IMR-90 (cell line): ENCODE measurements around the gene ECHS1. TPM values are rescaled to one million over a fixed set of nuclear protein-coding genes. Genes with fewer than 3 reads are reported as not detected.

ENCODE experiments used
- ATAC-seq: fragments of 200-7000 bp; cut with Tn5 transposase; 2 replicates; pipeline ENCODE4 v1.9.1; 2020; ENCODE audit warnings: low read depth, mild to moderate bottlenecking, moderate library complexity
- BruUV-seq: library from RNA; stranded (reverse); fragments of 400-500 nt; replicated peaks from 2 replicates; lab custom pipeline; 2021; lab: Mats Ljungman, UMichigan
- CTCF ChIA-PET: fragments of 300-600 bp; formaldehyde crosslinking; extraction: SDS; loops from one replicate; lab custom pipeline; 2021; ENCODE audit warnings: antibody characterized with exemption; lab: Yijun Ruan, JAX
- POLR2A ChIA-PET: fragments of 300-600 bp; sonication (Branson Sonifier 250); formaldehyde crosslinking; loops from one replicate; lab custom pipeline; 2022; ENCODE audit warnings: antibody characterized with exemption; ENCODE audit not compliant: unreplicated experiment; lab: Charles Lee
- DNase-seq: peaks from one replicate; pipeline ENCODE4 v3.0.0; 2013
- H2AFZ ChIP-seq: replicated peaks from 2 replicates; pipeline ENCODE3; 2013; ENCODE audit warnings: low read length, mild to moderate bottlenecking; ENCODE audit not compliant: poor library complexity
- H2AK5ac ChIP-seq: 2 replicates; pipeline ENCODE4 v1.6.1; 2013; ENCODE audit warnings: low read depth, low read length, inconsistent platforms
- H2AK9ac ChIP-seq: replicated peaks from 2 replicates; pipeline ENCODE3; 2013; ENCODE audit warnings: mild to moderate bottlenecking, low read depth, low read length, moderate library complexity; ENCODE audit not compliant: poor library complexity
- H2BK120ac ChIP-seq: 2 replicates; pipeline ENCODE4 v1.6.1; 2013; ENCODE audit warnings: low read depth, low read length, inconsistent platforms
- H2BK15ac ChIP-seq: 3 replicates; pipeline ENCODE4 v1.6.1; 2013; ENCODE audit warnings: low read depth, low read length, inconsistent platforms
- H2BK20ac ChIP-seq: 2 replicates; pipeline ENCODE4 v1.6.1; 2013; ENCODE audit warnings: low read depth, mild to moderate bottlenecking, inconsistent platforms, low read length, moderate library complexity
- H2BK5ac ChIP-seq: 2 replicates; pipeline ENCODE4 v1.6.1; 2013; ENCODE audit warnings: mild to moderate bottlenecking, low read depth, low read length, inconsistent platforms; ENCODE audit not compliant: poor library complexity, severe bottlenecking
- H3K14ac ChIP-seq: replicated peaks from 2 replicates; pipeline ENCODE4 v1.6.1; 2013; ENCODE audit warnings: low read depth, low read length, inconsistent platforms
- H3K18ac ChIP-seq: 2 replicates; pipeline ENCODE4 v1.6.1; 2013; ENCODE audit warnings: low read depth, low read length, control low read depth
- H3K23ac ChIP-seq: 2 replicates; pipeline ENCODE4 v1.6.1; 2013; ENCODE audit warnings: low read depth, low read length, inconsistent platforms
- H3K27ac ChIP-seq: 2 replicates; pipeline ENCODE4 v1.5.1; 2013; ENCODE audit warnings: mild to moderate bottlenecking, control low read depth, low read length; ENCODE audit not compliant: insufficient read depth
- H3K27me3 ChIP-seq: 2 replicates; pipeline ENCODE4 v1.6.1; 2013; ENCODE audit warnings: low read length; ENCODE audit not compliant: control insufficient read depth, insufficient read depth
- H3K36me3 ChIP-seq: 2 replicates; pipeline ENCODE4 v1.6.1; 2013; ENCODE audit warnings: low read length, mixed read lengths; ENCODE audit not compliant: control insufficient read depth, insufficient read depth
- H3K4ac ChIP-seq: 2 replicates; pipeline ENCODE4 v1.6.1; 2013; ENCODE audit warnings: low read depth, low read length, inconsistent platforms
- H3K4me1 ChIP-seq: 2 replicates; pipeline ENCODE4 v1.6.1; 2013; ENCODE audit warnings: low read length, mixed read lengths; ENCODE audit not compliant: control insufficient read depth, insufficient read depth
- H3K4me2 ChIP-seq: 2 replicates; pipeline ENCODE4 v1.6.1; 2013; ENCODE audit warnings: low read depth, mild to moderate bottlenecking, control low read depth, low read length, moderate library complexity
- H3K4me3 ChIP-seq: 2 replicates; pipeline ENCODE4 v1.5.1; 2013; ENCODE audit warnings: low read depth, mild to moderate bottlenecking, control low read depth, low read length, moderate library complexity; ENCODE audit not compliant: insufficient read depth
- H3K56ac ChIP-seq: 2 replicates; pipeline ENCODE4 v1.6.1; 2013; ENCODE audit warnings: low read length, inconsistent platforms; ENCODE audit not compliant: insufficient read depth; ENCODE audit errors: extremely low read depth
- H3K79me1 ChIP-seq, 2 experiments: 2 replicates each; pipeline ENCODE4 v1.6.1; 2013; ENCODE audit warnings: low read length in 2 of 2, inconsistent platforms in 1 of 2, low read depth in 1 of 2
- H3K9ac ChIP-seq: 2 replicates; pipeline ENCODE4 v1.6.1; 2013; ENCODE audit warnings: low read depth, low read length, control low read depth
- H3K9me1 ChIP-seq: 2 replicates; pipeline ENCODE4 v1.6.1; 2013; ENCODE audit warnings: low read length, inconsistent platforms; ENCODE audit not compliant: insufficient read depth
- H3K9me3 ChIP-seq: 2 replicates; pipeline ENCODE4 v1.6.1; 2013; ENCODE audit warnings: low read length; ENCODE audit not compliant: control insufficient read depth, insufficient read depth
- H4K20me1 ChIP-seq: 2 replicates; pipeline ENCODE4 v1.6.1; 2013; ENCODE audit warnings: low read length, inconsistent platforms; ENCODE audit not compliant: insufficient read depth
- H4K5ac ChIP-seq: 2 replicates; pipeline ENCODE4 v1.6.1; 2013; ENCODE audit warnings: mild to moderate bottlenecking, low read depth, low read length, control low read depth
- H4K8ac ChIP-seq, 2 experiments: 2 replicates each; pipeline ENCODE4 v1.6.1; 2013; ENCODE audit warnings: low read depth in 2 of 2, low read length in 2 of 2, control low read depth in 1 of 2, inconsistent platforms in 1 of 2
- H4K91ac ChIP-seq: 2 replicates; pipeline ENCODE4 v1.6.1; 2013; ENCODE audit warnings: low read depth, low read length, inconsistent platforms; ENCODE audit not compliant: insufficient read depth
- BHLHE40 ChIP-seq: fragments of 150-350 bp; IDR thresholded peaks from 2 replicates; pipeline ENCODE4 v1.6.1; 2016; ENCODE audit warnings: mild to moderate bottlenecking, low read depth, low read length
- FOS ChIP-seq: fragments of 150-350 bp; IDR thresholded peaks from 2 replicates; pipeline ENCODE4 v1.6.1; 2016; ENCODE audit warnings: low read depth, low read length
- POLR2A ChIP-seq: IDR thresholded peaks from 2 replicates; pipeline ENCODE4 v1.6.1; 2012; ENCODE audit warnings: mild to moderate bottlenecking, low read depth, low read length
- RAD21 ChIP-seq: IDR thresholded peaks from 2 replicates; pipeline ENCODE4 v1.6.1; 2012; ENCODE audit warnings: low read length, improper control_type of control experiment
- RFX5 ChIP-seq: IDR thresholded peaks from 2 replicates; pipeline ENCODE4 v1.8.0; 2012; ENCODE audit warnings: low read depth, mild to moderate bottlenecking, low read length, moderate library complexity
- SMC3 ChIP-seq: fragments of 150-350 bp; IDR thresholded peaks from 2 replicates; pipeline ENCODE4 v1.6.1; 2016; ENCODE audit warnings: low read depth, mild to moderate bottlenecking, antibody characterized with exemption, low read length, moderate library complexity
- WGBS, 2 experiments: methylation state at CpG; one replicate each; pipeline versions ENCODE4 v1.1.5 to v1.1.7; 2013; ENCODE audit warnings: missing lambda C conversion rate in 2 of 2; ENCODE audit not compliant: insufficient read length in 1 of 2; ENCODE audit errors: extremely low coverage in 2 of 2; 5-methylcytosine and 5-hydroxymethylcytosine counted together
- dilution Hi-C: fragments of 300-500 bp; cut with HindIII; formaldehyde crosslinking; loops from one replicate; pipeline ENCODE4 v1.14.3; 2018; ENCODE audit warnings: low sequenced_read_pairs; ENCODE audit not compliant: unreplicated experiment
- in situ Hi-C: fragments of 300-500 bp; cut with MboI; formaldehyde crosslinking; loops from 3 replicates; pipeline ENCODE4 v1.14.3; 2019; ENCODE audit warnings: low sequenced_read_pairs, inconsistent platforms, mixed read lengths
- intact Hi-C: fragments of 100-400 bp; cut with micrococcal nuclease; formaldehyde crosslinking; loops from 2 replicates; pipeline ENCODE4 v1.10.0; 2022
- polyA plus RNA-seq, 3 experiments: library from polyadenylated mRNA; depleted of rRNA; stranded (reverse); fragments of >200 nt; gene quantifications; 2 replicates each; pipeline ENCODE4 v1.2.3, GENCODE V29; 2012; ENCODE audit warnings: low replicate concordance in 1 of 3
- total RNA-seq: library from RNA; depleted of rRNA; stranded (reverse); fragments of >200 nt; gene quantifications from 2 replicates; pipeline ENCODE4 v1.2.3, GENCODE V29; 2012
- TF ChIP-seq, protein P1 (sequence below): fragments of 150-350 bp; IDR thresholded peaks from 2 replicates; pipeline ENCODE4 v1.6.1; 2017; ENCODE audit warnings: mild to moderate bottlenecking, antibody characterized with exemption, low read length, low read depth
- TF ChIP-seq, protein P2 (sequence below): conservative IDR thresholded peaks from 2 replicates; pipeline ENCODE4 v1.5.1; 2012; ENCODE audit warnings: mild to moderate bottlenecking, low read depth, low read length, improper control_type of control experiment

ECHS1 gene
- total and polyA plus RNA-seq, 2 of the 4 experiments (the other 2 are of a cell fraction): 60.8 to 84.2 TPM

DNA sequence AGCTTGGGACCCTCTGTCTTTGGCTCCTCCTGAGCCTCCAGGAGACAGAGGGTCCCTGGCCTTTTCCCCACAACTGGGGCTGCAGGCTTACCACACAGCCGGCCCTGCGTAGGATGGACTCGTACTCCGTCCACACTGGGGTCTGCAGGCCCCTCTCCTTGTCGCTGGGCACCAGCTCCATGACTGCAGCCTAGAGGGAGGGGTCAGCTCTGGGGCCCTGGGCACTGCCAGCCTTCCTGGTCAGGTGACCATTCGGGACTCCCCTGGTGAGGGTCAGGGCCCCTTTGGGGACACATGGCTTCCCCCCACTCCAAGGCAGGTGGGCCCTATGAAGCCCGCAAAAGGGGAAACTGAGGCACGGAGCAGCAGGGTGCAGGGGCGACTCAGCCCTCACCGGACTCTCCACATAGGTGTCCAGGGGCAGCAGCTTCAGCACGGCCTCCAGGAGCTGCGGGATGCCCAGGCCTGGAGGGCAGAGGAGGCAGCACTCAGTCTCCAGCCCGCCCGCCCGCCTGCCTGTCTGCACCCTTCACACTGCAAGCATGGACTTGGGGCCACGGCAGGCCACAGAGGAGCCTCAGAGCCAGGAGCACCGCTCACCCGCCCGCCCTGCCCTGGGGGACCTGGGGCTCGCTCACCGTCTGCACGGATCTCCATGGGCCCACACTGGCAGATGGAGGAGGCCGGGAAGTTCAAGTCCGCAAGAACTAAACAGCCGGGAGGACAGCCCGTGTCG lies 16.4 kb downstream of the ECHS1 start:
- peak overlapping the region; percentile 92 for H2AFZ ChIP-seq
- no peaks in the 10 kb centered on the region for H3K9me1 ChIP-seq
- peak overlapping the region; percentile 62 for H3K4me2 ChIP-seq
- DNase-seq (no peak), ATAC-seq (peak; percentile 4; the same call in 1 of the 2 replicates)
- no peak overlapping the region; a peak in 1 of 4 replicates for H4K8ac ChIP-seq
- ChIA-PET POLR2A (no interaction called here), CTCF (no interaction called here)
- no peak overlapping the region; the same call in 1 of the 2 replicates for H4K5ac ChIP-seq
- H3K4ac ChIP-seq: peak overlapping the region; percentile 75; the same call in 1 of the 2 replicates
- H3K4me1 ChIP-seq: peaks cover 6% of the 10 kb centered on the region; the same call in 1 of the 2 replicates
- H4K20me1 ChIP-seq: peaks cover 3% of the 10 kb centered on the region
- H3K23ac ChIP-seq: 0 out of 2 replicates have a peak overlapping the region, but pooled peaks have one; percentile 31
- no peak overlapping the region for H4K91ac ChIP-seq
- no peak overlapping the region for H2BK120ac ChIP-seq
- H3K36me3 ChIP-seq: peaks cover 8% of the 10 kb centered on the region
- peak overlapping the region; percentile 94 for H2AK9ac ChIP-seq
- no peak overlapping the region; the same call in 1 of the 2 replicates for H3K27ac ChIP-seq
- no peaks in the 10 kb centered on the region for H3K27me3 ChIP-seq
- peaks cover 8 to 13% of the 10 kb centered on the region in 2 experiments; a peak in 2 of 4 replicates for H3K79me1 ChIP-seq
- in situ Hi-C loops: no loop called here
- 36% methylated on average over 12 of the region's 27 CpGs; no CpG with 5 or more reads in 1 of the 2 experiments for WGBS, 2 experiments
- H3K4me3 ChIP-seq: peak overlapping the region; percentile 78
- BruUV-seq: no TSS peak
- H2AK5ac ChIP-seq: peak overlapping the region; percentile 59; the same call in 1 of the 2 replicates
- peak overlapping the region; percentile 27; the same call in 1 of the 2 replicates for H3K9ac ChIP-seq
- H2BK5ac ChIP-seq: no peak overlapping the region
- H2BK15ac ChIP-seq: no peak overlapping the region
- no peak overlapping the region for H2BK20ac ChIP-seq
- intact Hi-C loops: no loop called here
- H3K56ac ChIP-seq: no peak overlapping the region
- H3K9me3 ChIP-seq: no peaks in the 10 kb centered on the region
- TF ChIP-seq BHLHE40: no peak
- TF ChIP-seq, protein P1, sequence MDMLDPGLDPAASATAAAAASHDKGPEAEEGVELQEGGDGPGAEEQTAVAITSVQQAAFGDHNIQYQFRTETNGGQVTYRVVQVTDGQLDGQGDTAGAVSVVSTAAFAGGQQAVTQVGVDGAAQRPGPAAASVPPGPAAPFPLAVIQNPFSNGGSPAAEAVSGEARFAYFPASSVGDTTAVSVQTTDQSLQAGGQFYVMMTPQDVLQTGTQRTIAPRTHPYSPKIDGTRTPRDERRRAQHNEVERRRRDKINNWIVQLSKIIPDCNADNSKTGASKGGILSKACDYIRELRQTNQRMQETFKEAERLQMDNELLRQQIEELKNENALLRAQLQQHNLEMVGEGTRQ: no peak
- no peak for TF ChIP-seq POLR2A
- TF ChIP-seq SMC3: no peak
- no peak for TF ChIP-seq RAD21
- TF ChIP-seq FOS: no peak
- TF ChIP-seq, protein P2, sequence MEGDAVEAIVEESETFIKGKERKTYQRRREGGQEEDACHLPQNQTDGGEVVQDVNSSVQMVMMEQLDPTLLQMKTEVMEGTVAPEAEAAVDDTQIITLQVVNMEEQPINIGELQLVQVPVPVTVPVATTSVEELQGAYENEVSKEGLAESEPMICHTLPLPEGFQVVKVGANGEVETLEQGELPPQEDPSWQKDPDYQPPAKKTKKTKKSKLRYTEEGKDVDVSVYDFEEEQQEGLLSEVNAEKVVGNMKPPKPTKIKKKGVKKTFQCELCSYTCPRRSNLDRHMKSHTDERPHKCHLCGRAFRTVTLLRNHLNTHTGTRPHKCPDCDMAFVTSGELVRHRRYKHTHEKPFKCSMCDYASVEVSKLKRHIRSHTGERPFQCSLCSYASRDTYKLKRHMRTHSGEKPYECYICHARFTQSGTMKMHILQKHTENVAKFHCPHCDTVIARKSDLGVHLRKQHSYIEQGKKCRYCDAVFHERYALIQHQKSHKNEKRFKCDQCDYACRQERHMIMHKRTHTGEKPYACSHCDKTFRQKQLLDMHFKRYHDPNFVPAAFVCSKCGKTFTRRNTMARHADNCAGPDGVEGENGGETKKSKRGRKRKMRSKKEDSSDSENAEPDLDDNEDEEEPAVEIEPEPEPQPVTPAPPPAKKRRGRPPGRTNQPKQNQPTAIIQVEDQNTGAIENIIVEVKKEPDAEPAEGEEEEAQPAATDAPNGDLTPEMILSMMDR: no peak
- no peak for TF ChIP-seq RFX5
- H3K18ac ChIP-seq: no peak overlapping the region
- dilution Hi-C loops: no loop called here
- H3K14ac ChIP-seq: peak overlapping the region; percentile 71; the same call in 1 of the 2 replicates
